ENCODE data around the gene MTPN. TPM values are rescaled to one million over a fixed set of nuclear protein-coding genes. Genes with fewer than 3 reads are reported as not detected.

MTPN gene
- total RNA-seq, 3 donors from 2014 or later = 66.5 to 97.0 (median 85.5) TPM

Other genes with a start within 250 kb of the MTPN start
- under 1 TPM in 2 of 3 donors, not detected in 1; 0.29 to 0.32 TPM for gene SLC13A4, start 249.2 kb downstream of the MTPN start, total RNA-seq
- 10 to 100 TPM in 1 of 3 donors, 1 to 10 TPM in 2; 5.2 to 11.9 (median 9.1) TPM for gene FAM180A, start 228.5 kb downstream of the MTPN start, total RNA-seq

All from breast epithelium (tissue), 3 donors.